Right renal pelvis (tissue), 4 donors: ENCODE data around the gene SLC1A3. TPM values are rescaled to one million over a fixed set of nuclear protein-coding genes. Genes with fewer than 3 reads are reported as not detected.
"Not testable (repeated sequence)": the region's sequence is repeated elsewhere in the genome, so short reads cannot be mapped to it uniquely, and the experiment has no call there.

ENCODE experiments used
- DNase-seq, 4 donors: peaks; one replicate each; pipeline ENCODE4 v3.0.0-alpha.2; 2013; ENCODE audit warnings: low read depth in 4 of 4, low spot score in 3 of 4, missing footprints in 1 of 4
- polyA plus RNA-seq, 4 donors: library from polyadenylated mRNA; unstranded; fragments of 120-200 nt; gene quantifications; one replicate each; pipeline ENCODE4 v1.2.1, GENCODE V29; 2013; ENCODE audit not compliant: insufficient read length in 4 of 4

The SLC1A3 gene
- 1 to 10 TPM; 2.7 to 4.9 (median 3.1) TPM for polyA plus RNA-seq

- peak in 2 of 4 donors; percentile 44 for DNase-seq
Measured at GRCh38 chr5:36606428-36607113, at the start of gene SLC1A3. Gene SLC1A3, plus strand, starts transcription at chr5:36606606. Its CDS starts 1,818 bp downstream, at chr5:36608424.

- no peak for DNase-seq
Measured at GRCh38 chr5:36558641-36559040, 47.8 kb upstream of the SLC1A3 start.

GRCh38 chr5:36561601-36562000, 44.8 kb upstream of the SLC1A3 start:
- no peak for DNase-seq

- DNase-seq = no peak
Measured at GRCh38 chr5:36569491-36569890, 36.9 kb upstream of the SLC1A3 start.

GRCh38 chr5:36570301-36571095, 35.9 kb upstream of the SLC1A3 start:
- DNase-seq = no peak

GRCh38 chr5:36571401-36572042, 34.9 kb upstream of the SLC1A3 start:
- no peak for DNase-seq

GRCh38 chr5:36573438-36573837, 33.0 kb upstream of the SLC1A3 start:
- no peak for DNase-seq

- DNase-seq = no peak
Measured at GRCh38 chr5:36575361-36575781, 31.0 kb upstream of the SLC1A3 start.

GRCh38 chr5:36576721-36577120, 29.7 kb upstream of the SLC1A3 start:
- no peak for DNase-seq

- not testable (repeated sequence) for DNase-seq
Measured at GRCh38 chr5:36579858-36580257, 26.5 kb upstream of the SLC1A3 start.

- no peak for DNase-seq
Measured at GRCh38 chr5:36581070-36581469, 25.3 kb upstream of the SLC1A3 start.

GRCh38 chr5:36584009-36584875, 22.2 kb upstream of the SLC1A3 start:
- no peak for DNase-seq

GRCh38 chr5:36585701-36586100, 20.7 kb upstream of the SLC1A3 start:
- no peak for DNase-seq

GRCh38 chr5:36587354-36587753, 19.1 kb upstream of the SLC1A3 start:
- no peak for DNase-seq

- DNase-seq = not testable (repeated sequence)
Measured at GRCh38 chr5:36589735-36590134, 16.7 kb upstream of the SLC1A3 start.

- no peak for DNase-seq
Measured at GRCh38 chr5:36590513-36591286, 15.7 kb upstream of the SLC1A3 start.

GRCh38 chr5:36593867-36594266, 12.5 kb upstream of the SLC1A3 start:
- DNase-seq = no peak

- DNase-seq = no peak
Measured at GRCh38 chr5:36596247-36596646, 10.2 kb upstream of the SLC1A3 start.

GRCh38 chr5:36596756-36597155, 9.7 kb upstream of the SLC1A3 start:
- no peak for DNase-seq

GRCh38 chr5:36598045-36598444, 8.4 kb upstream of the SLC1A3 start:
- DNase-seq = no peak
